WTC11 (cell line): ENCODE data around the gene ANKRD37. TPM values are rescaled to one million over a fixed set of nuclear protein-coding genes. Genes with fewer than 3 reads are reported as not detected.

ENCODE experiments used
- ATAC-seq: fragments of 200-7000 bp; cut with Tn5 transposase; 2 replicates; pipeline ENCODE4 v1.10.0; 2021; ENCODE audit warnings: mild to moderate bottlenecking, moderate library complexity
- CTCF ChIA-PET: fragments of 300-600 bp; sonication (Branson Sonifier 250); formaldehyde crosslinking; loops from one replicate; lab custom pipeline; 2021; ENCODE audit warnings: antibody characterized with exemption; lab: Charles Lee
- POLR2A ChIA-PET: fragments of 350-600 bp; sonication (Branson Sonifier 250); formaldehyde crosslinking; loops from one replicate; lab custom pipeline; 2021; ENCODE audit warnings: antibody characterized with exemption; lab: Charles Lee
- DNase-seq: peaks from one replicate; pipeline ENCODE4 v3.0.0; 2021; ENCODE audit warnings: low spot score
- H3K27ac Mint-ChIP-seq: 2 replicates; pipeline ENCODE4 v1.8.0; 2021; ENCODE audit warnings: mixed read lengths
- H3K27me3 Mint-ChIP-seq: 2 replicates; pipeline ENCODE4 v1.8.0; 2021; ENCODE audit warnings: low read depth, mild to moderate bottlenecking, moderate library complexity, mixed read lengths
- H3K36me3 Mint-ChIP-seq: 2 replicates; pipeline ENCODE4 v1.8.0; 2021; ENCODE audit warnings: mixed read lengths
- H3K4me1 Mint-ChIP-seq: 2 replicates; pipeline ENCODE4 v1.8.0; 2022; ENCODE audit warnings: mixed read lengths
- H3K4me3 Mint-ChIP-seq: 2 replicates; pipeline ENCODE4 v1.8.0; 2021; ENCODE audit warnings: mild to moderate bottlenecking, moderate library complexity, mixed read lengths
- H3K9me3 Mint-ChIP-seq: 2 replicates; pipeline ENCODE4 v1.8.0; 2021; ENCODE audit warnings: mixed read lengths
- ATF1 ChIP-seq: sonication (generic); formaldehyde crosslinking; IDR thresholded peaks from 2 replicates; pipeline ENCODE4 v1.8.1; 2023; ENCODE audit warnings: mild to moderate bottlenecking, moderate library complexity, missing genetic modification reagents
- CBFB ChIP-seq: sonication (generic); formaldehyde crosslinking; IDR thresholded peaks from 2 replicates; pipeline ENCODE4 v1.8.1; 2022; ENCODE audit warnings: mild to moderate bottlenecking, low read depth, missing genetic modification reagents
- CREM ChIP-seq: sonication (generic); formaldehyde crosslinking; IDR thresholded peaks from 2 replicates; pipeline ENCODE4 v1.8.1; 2022; ENCODE audit warnings: mild to moderate bottlenecking, missing genetic modification reagents, moderate library complexity
- EMX1 ChIP-seq: fragments of 250-450 bp; sonication (Bioruptor Pico); IDR thresholded peaks from 2 replicates; pipeline ENCODE4 v1.8.0; 2021; ENCODE audit warnings: mild to moderate bottlenecking
- FOXP1 ChIP-seq: sonication (generic); formaldehyde crosslinking; IDR thresholded peaks from 2 replicates; pipeline ENCODE4 v1.8.0; 2022; ENCODE audit warnings: missing genetic modification reagents, mild to moderate bottlenecking, moderate library complexity, borderline replicate concordance
- GRHL2 ChIP-seq: fragments of 250-450 bp; sonication (Bioruptor Pico); IDR thresholded peaks from 2 replicates; pipeline ENCODE4 v1.8.0; 2022; ENCODE audit warnings: mild to moderate bottlenecking, moderate library complexity; ENCODE audit not compliant: insufficient replicate concordance, severe bottlenecking
- HMGA2 ChIP-seq: fragments of 250-450 bp; sonication (Bioruptor Pico); IDR thresholded peaks from 2 replicates; pipeline ENCODE4 v1.4.0; 2021; ENCODE audit warnings: mild to moderate bottlenecking, moderate library complexity
- KAT7 ChIP-seq: sonication (generic); formaldehyde crosslinking; IDR thresholded peaks from 2 replicates; pipeline ENCODE4 v1.8.1; 2023; ENCODE audit warnings: missing genetic modification reagents, mild to moderate bottlenecking, borderline replicate concordance
- NFE2L1 ChIP-seq: sonication (generic); formaldehyde crosslinking; IDR thresholded peaks from 2 replicates; pipeline ENCODE4 v1.8.1; 2023; ENCODE audit warnings: missing genetic modification reagents
- NR1H2 ChIP-seq: sonication (generic); formaldehyde crosslinking; IDR thresholded peaks from 2 replicates; pipeline ENCODE4 v1.9.0; 2021; ENCODE audit warnings: mild to moderate bottlenecking, moderate library complexity, missing genetic modification reagents
- NR3C1 ChIP-seq: sonication (generic); formaldehyde crosslinking; conservative IDR thresholded peaks from 2 replicates; pipeline ENCODE4 v1.8.1; 2023; ENCODE audit warnings: low read depth, mild to moderate bottlenecking, missing genetic modification reagents
- RELA ChIP-seq: sonication (generic); formaldehyde crosslinking; IDR thresholded peaks from 2 replicates; pipeline ENCODE4 v1.8.1; 2022; ENCODE audit warnings: missing genetic modification reagents, mild to moderate bottlenecking, borderline replicate concordance
- RORB ChIP-seq: fragments of 250-450 bp; sonication (Bioruptor Pico); IDR thresholded peaks from 2 replicates; pipeline ENCODE4 v1.9.0; 2021; ENCODE audit warnings: mild to moderate bottlenecking
- SMAD3 ChIP-seq: sonication (generic); formaldehyde crosslinking; IDR thresholded peaks from 2 replicates; pipeline ENCODE4 v1.8.0; 2022; ENCODE audit warnings: missing genetic modification reagents, mild to moderate bottlenecking, borderline replicate concordance
- SMAD4 ChIP-seq: sonication (generic); formaldehyde crosslinking; IDR thresholded peaks from 2 replicates; pipeline ENCODE4 v1.8.0; 2022; ENCODE audit warnings: mild to moderate bottlenecking, missing genetic modification reagents
- SOX15 ChIP-seq: fragments of 250-450 bp; sonication (Bioruptor Pico); IDR thresholded peaks from 2 replicates; pipeline ENCODE4 v1.9.0; 2021; ENCODE audit warnings: mild to moderate bottlenecking
- TEAD4 ChIP-seq: sonication (generic); formaldehyde crosslinking; IDR thresholded peaks from 2 replicates; pipeline ENCODE4 v1.8.0; 2022; ENCODE audit warnings: mild to moderate bottlenecking, missing genetic modification reagents
- TP53 ChIP-seq: sonication (generic); formaldehyde crosslinking; IDR thresholded peaks from 2 replicates; pipeline ENCODE4 v1.8.1; 2023; ENCODE audit warnings: mild to moderate bottlenecking, missing genetic modification reagents
- ZBTB21 ChIP-seq: sonication (generic); formaldehyde crosslinking; IDR thresholded peaks from 2 replicates; pipeline ENCODE4 v1.8.1; 2023; ENCODE audit warnings: mild to moderate bottlenecking, missing genetic modification reagents, borderline replicate concordance
- total RNA-seq: library from RNA; stranded (reverse); gene quantifications from 3 replicates; pipeline ENCODE4 v1.2.3, GENCODE V29; 2021
- TF ChIP-seq, protein P1 (sequence below): fragments of 200-600 bp; IDR thresholded peaks from 2 replicates; pipeline ENCODE4 v1.8.0; 2022; ENCODE audit warnings: antibody characterized with exemption
- TF ChIP-seq, protein P2 (sequence below): sonication (generic); formaldehyde crosslinking; conservative IDR thresholded peaks from 2 replicates; pipeline ENCODE4 v1.8.1; 2023; ENCODE audit warnings: mild to moderate bottlenecking, low read depth, missing genetic modification reagents, moderate library complexity
- TF ChIP-seq, protein P3 (sequence below): sonication (generic); formaldehyde crosslinking; IDR thresholded peaks from 2 replicates; pipeline ENCODE4 v1.8.0; 2022; ENCODE audit warnings: mild to moderate bottlenecking, missing genetic modification reagents
- TF ChIP-seq, protein P4 (sequence below): sonication (generic); formaldehyde crosslinking; IDR thresholded peaks from 2 replicates; pipeline ENCODE4 v1.8.1; 2022; ENCODE audit warnings: low read depth, missing genetic modification reagents, borderline replicate concordance
- TF ChIP-seq, protein P5 (sequence below): sonication (generic); formaldehyde crosslinking; IDR thresholded peaks from 2 replicates; pipeline ENCODE4 v1.8.1; 2023; ENCODE audit warnings: mild to moderate bottlenecking, missing genetic modification reagents
- TF ChIP-seq, protein P6 (sequence below): fragments of 250-450 bp; sonication (Bioruptor Pico); IDR thresholded peaks from 2 replicates; pipeline ENCODE4 v1.9.0; 2021; ENCODE audit warnings: mild to moderate bottlenecking

The ANKRD37 gene
- total RNA-seq, 1 experiment from 2014 or later = 3.0 TPM

DNA sequence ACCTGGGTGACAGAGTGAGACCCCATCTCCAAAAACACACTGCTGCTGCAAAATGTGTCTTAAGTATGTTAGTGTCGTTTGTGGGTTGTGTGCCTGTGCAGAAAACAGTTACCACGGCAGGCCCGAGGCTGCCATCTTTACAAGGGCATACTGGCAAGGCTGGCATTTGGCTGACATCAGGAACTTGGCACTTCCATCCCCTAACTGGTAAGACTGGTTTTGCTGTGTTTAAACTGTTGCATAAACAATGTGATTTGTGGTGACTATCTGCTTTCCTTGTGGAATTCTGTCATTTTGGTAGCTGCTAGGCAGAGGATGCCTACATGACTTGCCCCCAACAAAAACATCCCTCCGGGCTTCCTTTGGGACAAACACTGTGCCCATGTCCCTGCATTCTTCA lies 13.2 kb upstream of the ANKRD37 start:
- no peak for DNase-seq
- POLR2A ChIA-PET = no interaction called here
- CTCF ChIA-PET = no interaction called here
- H3K27ac Mint-ChIP-seq = no peak overlapping the region
- peaks cover 6% of the 10 kb centered on the region; the same call in 1 of the 2 replicates for H3K4me1 Mint-ChIP-seq
- no peak overlapping the region for H3K4me3 Mint-ChIP-seq
- no peaks in the 10 kb centered on the region for H3K27me3 Mint-ChIP-seq
- TF ChIP-seq, protein P1, sequence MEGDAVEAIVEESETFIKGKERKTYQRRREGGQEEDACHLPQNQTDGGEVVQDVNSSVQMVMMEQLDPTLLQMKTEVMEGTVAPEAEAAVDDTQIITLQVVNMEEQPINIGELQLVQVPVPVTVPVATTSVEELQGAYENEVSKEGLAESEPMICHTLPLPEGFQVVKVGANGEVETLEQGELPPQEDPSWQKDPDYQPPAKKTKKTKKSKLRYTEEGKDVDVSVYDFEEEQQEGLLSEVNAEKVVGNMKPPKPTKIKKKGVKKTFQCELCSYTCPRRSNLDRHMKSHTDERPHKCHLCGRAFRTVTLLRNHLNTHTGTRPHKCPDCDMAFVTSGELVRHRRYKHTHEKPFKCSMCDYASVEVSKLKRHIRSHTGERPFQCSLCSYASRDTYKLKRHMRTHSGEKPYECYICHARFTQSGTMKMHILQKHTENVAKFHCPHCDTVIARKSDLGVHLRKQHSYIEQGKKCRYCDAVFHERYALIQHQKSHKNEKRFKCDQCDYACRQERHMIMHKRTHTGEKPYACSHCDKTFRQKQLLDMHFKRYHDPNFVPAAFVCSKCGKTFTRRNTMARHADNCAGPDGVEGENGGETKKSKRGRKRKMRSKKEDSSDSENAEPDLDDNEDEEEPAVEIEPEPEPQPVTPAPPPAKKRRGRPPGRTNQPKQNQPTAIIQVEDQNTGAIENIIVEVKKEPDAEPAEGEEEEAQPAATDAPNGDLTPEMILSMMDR = no peak
- TF ChIP-seq CBFB (CRISPR knock-in tag) = no peak
- TF ChIP-seq ZBTB21 (CRISPR knock-in tag) = no peak
- no peak for TF ChIP-seq TEAD4 (CRISPR knock-in tag)
- TF ChIP-seq HMGA2 = no peak
- no peak for TF ChIP-seq CREM (CRISPR knock-in tag)
- no peak for TF ChIP-seq KAT7 (CRISPR knock-in tag)
- H3K9me3 Mint-ChIP-seq = peaks cover 18% of the 10 kb centered on the region
- ATAC-seq = no peak
- no peaks in the 10 kb centered on the region for H3K36me3 Mint-ChIP-seq

DNA sequence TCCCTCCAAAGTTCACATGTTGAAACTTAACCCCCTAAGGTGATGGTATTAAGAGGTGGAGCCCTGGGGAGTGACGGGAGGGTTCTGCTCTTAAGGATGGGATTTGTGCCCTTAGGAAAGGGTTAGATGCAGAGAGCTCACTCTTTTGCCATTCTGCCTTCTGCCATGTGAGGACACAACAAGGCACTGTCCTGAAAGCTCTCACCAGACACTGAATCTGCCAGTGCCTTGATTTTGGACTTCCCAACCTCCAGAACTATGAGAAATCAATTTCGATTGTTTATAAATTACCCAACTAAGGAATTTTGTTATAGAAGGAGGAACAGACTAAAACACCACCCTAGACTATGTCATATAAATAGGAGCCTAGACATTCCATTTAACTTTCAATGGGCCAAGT lies 12.6 kb upstream of the ANKRD37 start:
- H3K9me3 Mint-ChIP-seq = peaks cover 18% of the 10 kb centered on the region
- CTCF ChIA-PET = no interaction called here
- ATAC-seq (no peak), DNase-seq (no peak)
- POLR2A ChIA-PET = no interaction called here
- H3K27me3 Mint-ChIP-seq = no peaks in the 10 kb centered on the region
- H3K36me3 Mint-ChIP-seq = no peaks in the 10 kb centered on the region
- peaks cover 6% of the 10 kb centered on the region; the same call in 1 of the 2 replicates for H3K4me1 Mint-ChIP-seq
- TF ChIP-seq, protein P2, sequence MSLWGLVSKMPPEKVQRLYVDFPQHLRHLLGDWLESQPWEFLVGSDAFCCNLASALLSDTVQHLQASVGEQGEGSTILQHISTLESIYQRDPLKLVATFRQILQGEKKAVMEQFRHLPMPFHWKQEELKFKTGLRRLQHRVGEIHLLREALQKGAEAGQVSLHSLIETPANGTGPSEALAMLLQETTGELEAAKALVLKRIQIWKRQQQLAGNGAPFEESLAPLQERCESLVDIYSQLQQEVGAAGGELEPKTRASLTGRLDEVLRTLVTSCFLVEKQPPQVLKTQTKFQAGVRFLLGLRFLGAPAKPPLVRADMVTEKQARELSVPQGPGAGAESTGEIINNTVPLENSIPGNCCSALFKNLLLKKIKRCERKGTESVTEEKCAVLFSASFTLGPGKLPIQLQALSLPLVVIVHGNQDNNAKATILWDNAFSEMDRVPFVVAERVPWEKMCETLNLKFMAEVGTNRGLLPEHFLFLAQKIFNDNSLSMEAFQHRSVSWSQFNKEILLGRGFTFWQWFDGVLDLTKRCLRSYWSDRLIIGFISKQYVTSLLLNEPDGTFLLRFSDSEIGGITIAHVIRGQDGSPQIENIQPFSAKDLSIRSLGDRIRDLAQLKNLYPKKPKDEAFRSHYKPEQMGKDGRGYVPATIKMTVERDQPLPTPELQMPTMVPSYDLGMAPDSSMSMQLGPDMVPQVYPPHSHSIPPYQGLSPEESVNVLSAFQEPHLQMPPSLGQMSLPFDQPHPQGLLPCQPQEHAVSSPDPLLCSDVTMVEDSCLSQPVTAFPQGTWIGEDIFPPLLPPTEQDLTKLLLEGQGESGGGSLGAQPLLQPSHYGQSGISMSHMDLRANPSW = no peak
- TF ChIP-seq SMAD4 (CRISPR knock-in tag) = no peak
- TF ChIP-seq, protein P3, sequence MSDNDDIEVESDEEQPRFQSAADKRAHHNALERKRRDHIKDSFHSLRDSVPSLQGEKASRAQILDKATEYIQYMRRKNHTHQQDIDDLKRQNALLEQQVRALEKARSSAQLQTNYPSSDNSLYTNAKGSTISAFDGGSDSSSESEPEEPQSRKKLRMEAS (CRISPR knock-in tag) = no peak
- TF ChIP-seq TP53 = no peak
- no peak for TF ChIP-seq SOX15 (CRISPR knock-in tag)
- TF ChIP-seq NFE2L1 (CRISPR knock-in tag) = no peak
- no peak overlapping the region for H3K4me3 Mint-ChIP-seq
- H3K27ac Mint-ChIP-seq = no peak overlapping the region

DNA sequence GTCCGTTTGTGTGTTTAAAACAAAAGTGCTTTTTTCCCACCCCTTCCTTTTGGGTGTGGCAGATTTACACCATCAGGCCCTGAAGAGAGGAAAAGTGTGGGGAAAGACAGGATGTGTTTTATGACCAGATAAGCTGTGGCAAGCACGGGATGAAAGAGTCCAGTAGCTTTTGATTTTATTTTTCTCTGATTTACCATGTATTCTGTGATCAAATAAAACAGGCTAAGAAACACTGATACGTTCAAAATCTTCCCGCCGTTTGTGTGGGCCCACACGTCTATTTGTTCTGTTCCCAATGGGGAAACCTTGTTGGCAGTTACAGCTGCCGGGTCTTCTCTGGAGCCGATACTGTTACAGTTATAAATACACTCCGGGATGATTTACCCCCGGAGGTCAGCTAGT lies 11.7 kb upstream of the ANKRD37 start:
- ChIA-PET POLR2A (no interaction called here), CTCF (interaction anchor here (1.3 kb wide), 1 partner anchor 11 kb away, joined by 3 read pairs; the partner anchor contains the start of gene ANKRD37)
- ATAC-seq (no peak), DNase-seq (no peak)
- H3K4me3 Mint-ChIP-seq = no peak overlapping the region
- H3K27ac Mint-ChIP-seq = peak overlapping the region; percentile 24; the same call in 1 of the 2 replicates
- peaks cover 18% of the 10 kb centered on the region for H3K9me3 Mint-ChIP-seq
- peaks cover 6% of the 10 kb centered on the region; the same call in 1 of the 2 replicates for H3K4me1 Mint-ChIP-seq
- no peaks in the 10 kb centered on the region for H3K36me3 Mint-ChIP-seq
- no peaks in the 10 kb centered on the region for H3K27me3 Mint-ChIP-seq
- TF ChIP-seq, protein P4, sequence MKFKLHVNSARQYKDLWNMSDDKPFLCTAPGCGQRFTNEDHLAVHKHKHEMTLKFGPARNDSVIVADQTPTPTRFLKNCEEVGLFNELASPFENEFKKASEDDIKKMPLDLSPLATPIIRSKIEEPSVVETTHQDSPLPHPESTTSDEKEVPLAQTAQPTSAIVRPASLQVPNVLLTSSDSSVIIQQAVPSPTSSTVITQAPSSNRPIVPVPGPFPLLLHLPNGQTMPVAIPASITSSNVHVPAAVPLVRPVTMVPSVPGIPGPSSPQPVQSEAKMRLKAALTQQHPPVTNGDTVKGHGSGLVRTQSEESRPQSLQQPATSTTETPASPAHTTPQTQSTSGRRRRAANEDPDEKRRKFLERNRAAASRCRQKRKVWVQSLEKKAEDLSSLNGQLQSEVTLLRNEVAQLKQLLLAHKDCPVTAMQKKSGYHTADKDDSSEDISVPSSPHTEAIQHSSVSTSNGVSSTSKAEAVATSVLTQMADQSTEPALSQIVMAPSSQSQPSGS (CRISPR knock-in tag) = no peak
- no peak for TF ChIP-seq NR1H2
- TF ChIP-seq, protein P5, sequence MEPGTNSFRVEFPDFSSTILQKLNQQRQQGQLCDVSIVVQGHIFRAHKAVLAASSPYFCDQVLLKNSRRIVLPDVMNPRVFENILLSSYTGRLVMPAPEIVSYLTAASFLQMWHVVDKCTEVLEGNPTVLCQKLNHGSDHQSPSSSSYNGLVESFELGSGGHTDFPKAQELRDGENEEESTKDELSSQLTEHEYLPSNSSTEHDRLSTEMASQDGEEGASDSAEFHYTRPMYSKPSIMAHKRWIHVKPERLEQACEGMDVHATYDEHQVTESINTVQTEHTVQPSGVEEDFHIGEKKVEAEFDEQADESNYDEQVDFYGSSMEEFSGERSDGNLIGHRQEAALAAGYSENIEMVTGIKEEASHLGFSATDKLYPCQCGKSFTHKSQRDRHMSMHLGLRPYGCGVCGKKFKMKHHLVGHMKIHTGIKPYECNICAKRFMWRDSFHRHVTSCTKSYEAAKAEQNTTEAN = no peak
- TF ChIP-seq FOXP1 (CRISPR knock-in tag) = no peak
- TF ChIP-seq RORB (CRISPR knock-in tag) = no peak
- TF ChIP-seq, protein P6, sequence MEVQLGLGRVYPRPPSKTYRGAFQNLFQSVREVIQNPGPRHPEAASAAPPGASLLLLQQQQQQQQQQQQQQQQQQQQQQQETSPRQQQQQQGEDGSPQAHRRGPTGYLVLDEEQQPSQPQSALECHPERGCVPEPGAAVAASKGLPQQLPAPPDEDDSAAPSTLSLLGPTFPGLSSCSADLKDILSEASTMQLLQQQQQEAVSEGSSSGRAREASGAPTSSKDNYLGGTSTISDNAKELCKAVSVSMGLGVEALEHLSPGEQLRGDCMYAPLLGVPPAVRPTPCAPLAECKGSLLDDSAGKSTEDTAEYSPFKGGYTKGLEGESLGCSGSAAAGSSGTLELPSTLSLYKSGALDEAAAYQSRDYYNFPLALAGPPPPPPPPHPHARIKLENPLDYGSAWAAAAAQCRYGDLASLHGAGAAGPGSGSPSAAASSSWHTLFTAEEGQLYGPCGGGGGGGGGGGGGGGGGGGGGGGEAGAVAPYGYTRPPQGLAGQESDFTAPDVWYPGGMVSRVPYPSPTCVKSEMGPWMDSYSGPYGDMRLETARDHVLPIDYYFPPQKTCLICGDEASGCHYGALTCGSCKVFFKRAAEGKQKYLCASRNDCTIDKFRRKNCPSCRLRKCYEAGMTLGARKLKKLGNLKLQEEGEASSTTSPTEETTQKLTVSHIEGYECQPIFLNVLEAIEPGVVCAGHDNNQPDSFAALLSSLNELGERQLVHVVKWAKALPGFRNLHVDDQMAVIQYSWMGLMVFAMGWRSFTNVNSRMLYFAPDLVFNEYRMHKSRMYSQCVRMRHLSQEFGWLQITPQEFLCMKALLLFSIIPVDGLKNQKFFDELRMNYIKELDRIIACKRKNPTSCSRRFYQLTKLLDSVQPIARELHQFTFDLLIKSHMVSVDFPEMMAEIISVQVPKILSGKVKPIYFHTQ = no peak
- TF ChIP-seq SMAD3 = no peak
- TF ChIP-seq GRHL2 (CRISPR knock-in tag) = no peak
- TF ChIP-seq RELA (CRISPR knock-in tag) = no peak
- no peak for TF ChIP-seq ATF1 (CRISPR knock-in tag)
- no peak for TF ChIP-seq EMX1
- TF ChIP-seq NR3C1 (CRISPR knock-in tag) = no peak
